Stromal cell of bone marrow (primary cell): ENCODE data around the gene SEC14L1.
"Not testable (repeated sequence)": the region's sequence is repeated elsewhere in the genome, so short reads cannot be mapped to it uniquely, and the experiment has no call there.

Experiments
- DNase-seq: peaks from one replicate; pipeline ENCODE4 v3.0.0-alpha.2; 2012; ENCODE audit warnings: low read depth

Gene SEC14L1

GRCh38 chr17:77141846-77142449, 1.2 kb downstream of the SEC14L1 start:
- no peak for DNase-seq

GRCh38 chr17:77142689-77143088, 1.9 kb downstream of the SEC14L1 start:
- DNase-seq = no peak

- no peak for DNase-seq
Measured at GRCh38 chr17:77143306-77143705, 2.5 kb downstream of the SEC14L1 start.

GRCh38 chr17:77144227-77144626, 3.5 kb downstream of the SEC14L1 start:
- no peak for DNase-seq

GRCh38 chr17:77145224-77145611, 4.4 kb downstream of the SEC14L1 start:
- DNase-seq = no peak

GRCh38 chr17:77145612-77146245, 5.0 kb downstream of the SEC14L1 start:
- DNase-seq = peak; percentile 75

GRCh38 chr17:77146246-77146632, 5.5 kb downstream of the SEC14L1 start:
- no peak for DNase-seq

GRCh38 chr17:77146882-77147281, 6.1 kb downstream of the SEC14L1 start:
- no peak for DNase-seq

- DNase-seq = no peak
Measured at GRCh38 chr17:77147357-77147801, 6.6 kb downstream of the SEC14L1 start.

GRCh38 chr17:77148077-77148939, 7.5 kb downstream of the SEC14L1 start:
- DNase-seq = no peak

- DNase-seq = no peak
Measured at GRCh38 chr17:77148940-77149510, 8.3 kb downstream of the SEC14L1 start.

GRCh38 chr17:77150196-77150595, 9.4 kb downstream of the SEC14L1 start:
- DNase-seq = no peak

- DNase-seq = peak; percentile 41
Measured at GRCh38 chr17:77151186-77151585, 10.4 kb downstream of the SEC14L1 start.

GRCh38 chr17:77152056-77152455, 11.3 kb downstream of the SEC14L1 start:
- peak; percentile 74 for DNase-seq

GRCh38 chr17:77153472-77153871, 12.7 kb downstream of the SEC14L1 start:
- no peak for DNase-seq

- DNase-seq = no peak
Measured at GRCh38 chr17:77153999-77154586, 13.3 kb downstream of the SEC14L1 start.

GRCh38 chr17:77155125-77155524, 14.4 kb downstream of the SEC14L1 start:
- no peak for DNase-seq

- not testable (repeated sequence) for DNase-seq
Measured at GRCh38 chr17:77157766-77158165, 17.0 kb downstream of the SEC14L1 start.

GRCh38 chr17:77160091-77160874, 19.5 kb downstream of the SEC14L1 start:
- DNase-seq = no peak

GRCh38 chr17:77160875-77161530, 20.2 kb downstream of the SEC14L1 start:
- no peak for DNase-seq

- no peak for DNase-seq
Measured at GRCh38 chr17:77161953-77162352, 21.2 kb downstream of the SEC14L1 start.
